Measurements from ENCODE around the gene DBNDD1. TPM values are rescaled to one million over a fixed set of nuclear protein-coding genes. Genes with fewer than 3 reads are reported as not detected.

DBNDD1 gene
- total and polyA plus RNA-seq, 2 experiments from 2014 or later: 1.4 to 3.1 TPM

- Histone ChIP-seq H3K9me2 (ENCODE audit: insufficient read depth) (no peaks in the 10 kb centered on the region), H3K79me2 (ENCODE audit: insufficient read depth) (no peaks in the 10 kb centered on the region), H3K4me3 (no peak overlapping the region), H3K36me3 (ENCODE audit: low read depth) (no peaks in the 10 kb centered on the region), H3F3A (ENCODE audit: insufficient read depth) (no peaks in the 10 kb centered on the region), H2AFZ (no peak overlapping the region), H4K20me1 (ENCODE audit: insufficient read depth) (no peaks in the 10 kb centered on the region), H3K9ac (no peak overlapping the region), H3K4me1 (ENCODE audit: insufficient read depth) (no peaks in the 10 kb centered on the region), H3K4me2 (ENCODE audit: unreplicated experiment) (no peak overlapping the region), H3K9me3 (ENCODE audit: low read depth) (no peaks in the 10 kb centered on the region), H3K27me3 (replicated peaks; ENCODE audit: insufficient read depth) (no peaks in the 10 kb centered on the region), H3K27ac (no peak overlapping the region)
- in situ Hi-C loops (cut with MboI): no loop called here
- TF ChIP-seq EZH2 (IDR thresholded peaks at IDR 0.05; ENCODE audit: insufficient read depth, poor library complexity, severe bottlenecking): no peak
- TF ChIP-seq EZH2phosphoT487 (IDR thresholded peaks at IDR 0.05; ENCODE audit: insufficient read depth, low read depth): no peak
- WGBS, 2 experiments (ENCODE audit: low coverage in 1 of 2, low lambda C conversion rate in 2 of 2, missing lambda C conversion rate in 2 of 2): 64 to 68% methylated on average over 10 to 13 of the region's 13 CpGs
- DNase-seq: no peak
These were observed 6.1 kb downstream of the DBNDD1 start for GRCh38 chr16:90012991-90013745.

DNA sequence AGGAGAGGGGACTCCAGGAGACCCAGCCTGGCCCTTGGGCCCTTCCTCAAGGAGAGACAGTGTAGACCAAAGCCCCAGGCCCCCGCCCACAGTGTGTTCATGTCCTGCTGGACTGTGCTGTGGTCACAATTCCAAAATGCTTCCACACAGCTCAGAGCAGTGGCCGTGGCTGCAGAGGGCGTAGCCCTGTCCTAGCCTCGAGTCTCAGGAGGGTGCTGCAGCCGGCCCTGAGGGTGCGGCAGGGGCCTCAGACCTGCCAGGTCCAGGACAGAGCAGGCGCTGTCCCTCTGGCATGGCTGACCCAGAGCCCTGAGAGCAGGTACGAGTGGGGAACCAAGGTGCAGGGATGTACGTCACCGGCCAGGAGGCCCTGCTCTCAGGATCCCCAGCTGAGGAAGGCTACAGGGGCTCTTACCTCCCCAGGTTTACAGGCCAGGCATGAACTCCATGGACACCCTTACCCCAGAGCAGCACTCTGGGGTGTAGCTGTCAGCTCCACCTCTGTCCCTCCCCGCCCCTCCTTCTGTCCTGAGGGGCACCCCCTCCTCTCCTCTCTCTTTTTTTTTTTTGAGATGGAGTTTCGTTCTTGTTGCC is 7.3 kb downstream of the DBNDD1 start:
- Histone ChIP-seq H3K36me3 (ENCODE audit: low read depth) (no peaks in the 10 kb centered on the region), H4K20me1 (ENCODE audit: insufficient read depth) (no peaks in the 10 kb centered on the region), H3K9me2 (ENCODE audit: insufficient read depth) (no peaks in the 10 kb centered on the region), H3K9ac (no peak overlapping the region), H3K27ac (no peak overlapping the region), H3F3A (ENCODE audit: insufficient read depth) (no peaks in the 10 kb centered on the region), H2AFZ (no peak overlapping the region), H3K4me1 (ENCODE audit: insufficient read depth) (no peaks in the 10 kb centered on the region), H3K4me2 (ENCODE audit: unreplicated experiment) (no peak overlapping the region), H3K4me3 (no peak overlapping the region), H3K27me3 (replicated peaks; ENCODE audit: insufficient read depth) (no peaks in the 10 kb centered on the region), H3K79me2 (ENCODE audit: insufficient read depth) (no peaks in the 10 kb centered on the region), H3K9me3 (ENCODE audit: low read depth) (no peaks in the 10 kb centered on the region)
- in situ Hi-C loops (cut with MboI): no loop called here
- WGBS, 2 experiments (ENCODE audit: low coverage in 1 of 2, low lambda C conversion rate in 2 of 2, missing lambda C conversion rate in 2 of 2): 61 to 71% methylated on average over 8 to 10 of the region's 12 CpGs
- no peak for TF ChIP-seq EZH2 (IDR thresholded peaks at IDR 0.05; ENCODE audit: insufficient read depth, poor library complexity, severe bottlenecking)
- no peak for TF ChIP-seq EZH2phosphoT487 (IDR thresholded peaks at IDR 0.05; ENCODE audit: insufficient read depth, low read depth)
- DNase-seq: no peak

GRCh38 chr16:90011508-90011819 is 7.8 kb downstream of the DBNDD1 start:
- in situ Hi-C loops (cut with MboI): no loop called here
- H3K4me2 ChIP-seq (ENCODE audit: unreplicated experiment): no peak overlapping the region
- H3K4me1 ChIP-seq (ENCODE audit: insufficient read depth): no peaks in the 10 kb centered on the region
- no peak overlapping the region for H3K4me3 ChIP-seq
- no peaks in the 10 kb centered on the region for H3K79me2 ChIP-seq (ENCODE audit: insufficient read depth)
- H3K36me3 ChIP-seq (ENCODE audit: low read depth): no peaks in the 10 kb centered on the region
- H2AFZ ChIP-seq: no peak overlapping the region
- 34 to 39% methylated on average over 10 to 11 of the region's 11 CpGs for WGBS, 2 experiments (ENCODE audit: low coverage in 1 of 2, low lambda C conversion rate in 2 of 2, missing lambda C conversion rate in 2 of 2)
- H3F3A ChIP-seq (ENCODE audit: insufficient read depth): no peaks in the 10 kb centered on the region
- no peaks in the 10 kb centered on the region for H3K9me3 ChIP-seq (ENCODE audit: low read depth)
- no peaks in the 10 kb centered on the region for H3K9me2 ChIP-seq (ENCODE audit: insufficient read depth)
- no peak for DNase-seq
- no peak overlapping the region for H3K9ac ChIP-seq
- H3K27me3 ChIP-seq (replicated peaks; ENCODE audit: insufficient read depth): no peaks in the 10 kb centered on the region
- no peak overlapping the region for H3K27ac ChIP-seq
- H4K20me1 ChIP-seq (ENCODE audit: insufficient read depth): no peaks in the 10 kb centered on the region
- no peak for TF ChIP-seq EZH2 (IDR thresholded peaks at IDR 0.05; ENCODE audit: insufficient read depth, poor library complexity, severe bottlenecking)

DNA sequence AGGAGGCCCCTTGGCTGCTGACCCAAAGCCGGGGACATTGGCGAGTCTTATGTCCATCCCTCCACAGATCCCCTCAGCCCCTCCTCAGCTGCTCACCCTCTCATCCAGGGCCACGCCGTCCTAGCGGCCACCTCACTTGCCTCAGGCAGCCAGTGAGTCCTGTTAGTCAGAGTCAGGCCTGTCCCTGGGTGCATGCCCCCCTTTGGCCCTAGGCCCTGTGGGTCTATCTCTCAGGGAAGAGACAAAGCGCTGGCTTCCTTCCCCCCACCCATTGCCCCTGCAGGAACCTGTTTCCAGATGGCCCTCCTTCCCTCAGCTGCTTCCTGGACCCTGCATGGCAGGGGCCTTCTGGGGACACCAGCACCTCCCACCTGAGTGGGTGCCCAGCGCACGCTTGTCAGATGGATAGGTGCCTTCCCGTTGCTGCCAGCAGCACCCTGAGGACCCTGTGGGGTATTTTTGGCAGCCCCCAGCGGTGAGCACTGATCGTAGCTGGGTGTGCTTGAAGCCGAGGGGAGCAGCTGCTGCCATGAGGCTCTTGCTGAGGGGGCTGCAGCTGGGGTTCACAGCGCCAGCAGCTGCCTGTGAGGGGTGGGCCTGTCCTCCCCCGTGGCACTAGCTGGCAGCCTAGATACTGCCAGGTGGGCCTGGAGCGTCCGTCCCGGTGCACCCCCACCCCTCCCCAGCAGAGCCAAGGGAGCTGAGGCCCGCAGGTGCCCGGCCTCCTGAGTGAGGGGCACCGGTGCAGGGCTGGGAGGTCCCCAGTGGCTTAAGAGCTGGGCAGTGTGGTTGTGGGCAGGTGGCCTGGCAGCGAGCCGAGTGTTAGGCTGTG is 8.4 kb downstream of the DBNDD1 start:
- no peaks in the 10 kb centered on the region for H4K20me1 ChIP-seq (ENCODE audit: insufficient read depth)
- no peak for DNase-seq
- in situ Hi-C loops (cut with MboI): no loop called here

More for the DNA sequence above, 8.4 kb downstream of the DBNDD1 start:
- no peaks in the 10 kb centered on the region for H3K4me1 ChIP-seq (ENCODE audit: insufficient read depth)
- no peaks in the 10 kb centered on the region for H3K27me3 ChIP-seq (replicated peaks; ENCODE audit: insufficient read depth)
- H3F3A ChIP-seq (ENCODE audit: insufficient read depth): no peaks in the 10 kb centered on the region
- no peak overlapping the region for H3K4me3 ChIP-seq
- no peaks in the 10 kb centered on the region for H3K79me2 ChIP-seq (ENCODE audit: insufficient read depth)
- H3K36me3 ChIP-seq (ENCODE audit: low read depth): no peaks in the 10 kb centered on the region
- no peaks in the 10 kb centered on the region for H3K9me3 ChIP-seq (ENCODE audit: low read depth)
- TF ChIP-seq EZH2phosphoT487 (IDR thresholded peaks at IDR 0.05; ENCODE audit: insufficient read depth, low read depth) (no peak), EZH2 (IDR thresholded peaks at IDR 0.05; ENCODE audit: insufficient read depth, poor library complexity, severe bottlenecking) (no peak)
- no peak overlapping the region for H3K4me2 ChIP-seq (ENCODE audit: unreplicated experiment)
- 59 to 70% methylated on average over 17 to 22 of the region's 22 CpGs for WGBS, 2 experiments (ENCODE audit: low coverage in 1 of 2, low lambda C conversion rate in 2 of 2, missing lambda C conversion rate in 2 of 2)
- H3K9ac ChIP-seq: no peak overlapping the region
- H2AFZ ChIP-seq: no peak overlapping the region
- no peaks in the 10 kb centered on the region for H3K9me2 ChIP-seq (ENCODE audit: insufficient read depth)
- no peak overlapping the region for H3K27ac ChIP-seq
